Endothelial cell of umbilical vein (primary cell): ENCODE measurements around the gene AUTS2. TPM values are rescaled to one million over a fixed set of nuclear protein-coding genes. Genes with fewer than 3 reads are reported as not detected.

Source experiments
- BruUV-seq: library from RNA; stranded (reverse); fragments of 400-500 nt; replicated peaks from 2 replicates; lab custom pipeline; 2021; lab: Mats Ljungman, UMichigan
- CTCF ChIA-PET: fragments of 300-600, 350-600 bp; sonication (Branson Sonifier 250); formaldehyde crosslinking; loops from one replicate; lab custom pipeline; 2021; ENCODE audit warnings: antibody characterized with exemption, inconsistent platforms; lab: Charles Lee
- POLR2A ChIA-PET: fragments of 300-600, 350-600 bp; sonication (Branson Sonifier 250); formaldehyde crosslinking; loops from one replicate; lab custom pipeline; 2021; ENCODE audit warnings: antibody characterized with exemption, inconsistent platforms; lab: Charles Lee
- DNase-seq: peaks from one replicate; pipeline ENCODE4 v3.0.0-alpha.2; 2011; ENCODE audit warnings: low read depth, low spot score
- FAIRE-seq: peaks from 2 replicates; lab custom pipeline; 2011; peaks lifted over from hg19 to GRCh38; lab: Jason Lieb, UNC
- H2AFZ ChIP-seq: 2 replicates; pipeline ENCODE4 v1.6.0; 2012; ENCODE audit warnings: low read depth, low read length, control low read depth, inconsistent platforms
- H3K27ac ChIP-seq: 2 replicates; pipeline ENCODE4 v1.5.1; 2011; ENCODE audit warnings: low read depth, mild to moderate bottlenecking, control low read depth, low read length, moderate library complexity; ENCODE audit not compliant: insufficient read depth
- H3K27me3 ChIP-seq, 2 experiments: 2 replicates each; pipeline versions ENCODE4 v1.6.0 to v1.6.1; 2011; ENCODE audit warnings: low read length in 2 of 2, mixed read lengths in 1 of 2; ENCODE audit not compliant: control insufficient read depth in 2 of 2, insufficient read depth in 2 of 2
- H3K36me3 ChIP-seq, 2 experiments: 2 replicates in 1 of 2; 3 replicates in 1 of 2; pipeline ENCODE4 v1.5.1; 2011; ENCODE audit warnings: low read length in 2 of 2, mild to moderate bottlenecking in 1 of 2, moderate library complexity in 1 of 2; ENCODE audit not compliant: control insufficient read depth in 2 of 2, insufficient read depth in 2 of 2; ENCODE audit errors: extremely low read depth in 1 of 2
- H3K4me1 ChIP-seq: 3 replicates; pipeline ENCODE4 v1.5.1; 2011; ENCODE audit warnings: mild to moderate bottlenecking, low read length; ENCODE audit not compliant: control insufficient read depth, insufficient read depth; ENCODE audit errors: extremely low read depth
- H3K4me2 ChIP-seq: 2 replicates; pipeline ENCODE4 v1.6.1; 2011; ENCODE audit warnings: low read length, control low read depth, mixed read lengths; ENCODE audit not compliant: insufficient read depth
- H3K4me3 ChIP-seq, 3 experiments: fragments of 200-600 bp in 1 of 3; sonication (generic), shearing (Covaris generic) in 1 of 3; replicated peaks in 1 of 3; 2 replicates each; pipeline ENCODE4 v1.5.1; 2011 to 2016; ENCODE audit warnings: control low read depth in 3 of 3, low read length in 3 of 3, mild to moderate bottlenecking in 2 of 3, inconsistent platforms in 1 of 3, low read depth in 1 of 3, moderate library complexity in 1 of 3; ENCODE audit not compliant: insufficient read depth in 1 of 3
- H3K79me2 ChIP-seq: 2 replicates; pipeline ENCODE4 v1.6.0; 2012; ENCODE audit warnings: low read length, inconsistent platforms; ENCODE audit not compliant: control insufficient read depth, insufficient read depth
- H3K9ac ChIP-seq: replicated peaks from 2 replicates; pipeline ENCODE3; 2011; ENCODE audit warnings: low read length, control low read depth; ENCODE audit not compliant: insufficient read depth; ENCODE audit errors: extremely low read depth
- H3K9me1 ChIP-seq: replicated peaks from 3 replicates; pipeline ENCODE4 v1.6.0; 2011; ENCODE audit warnings: mild to moderate bottlenecking, low read length; ENCODE audit not compliant: control insufficient read depth, insufficient read depth; ENCODE audit errors: extremely low read depth
- H3K9me3 ChIP-seq: replicated peaks from 2 replicates; pipeline ENCODE4 v1.5.1; 2012; ENCODE audit warnings: low read length, inconsistent platforms; ENCODE audit not compliant: control insufficient read depth, insufficient read depth
- H4K20me1 ChIP-seq: replicated peaks from 2 replicates; pipeline ENCODE3; 2011; ENCODE audit warnings: mild to moderate bottlenecking, low read length; ENCODE audit not compliant: control insufficient read depth, insufficient read depth; ENCODE audit errors: extremely low read depth
- EZH2 ChIP-seq: IDR thresholded peaks from 2 replicates; pipeline ENCODE4 v1.6.1; 2012; ENCODE audit warnings: borderline replicate concordance, low read depth, mild to moderate bottlenecking, moderate library complexity, low read length, inconsistent platforms; ENCODE audit not compliant: severe bottlenecking
- FOS ChIP-seq: IDR thresholded peaks from 2 replicates; pipeline ENCODE4 v1.6.1; 2011; ENCODE audit warnings: mild to moderate bottlenecking, low read length, moderate library complexity, borderline replicate concordance; ENCODE audit not compliant: insufficient read depth
- GATA2 ChIP-seq: IDR thresholded peaks from 2 replicates; pipeline ENCODE4 v1.7.0; 2011; ENCODE audit warnings: low read depth, mild to moderate bottlenecking, moderate library complexity, mixed read lengths, low read length; ENCODE audit not compliant: insufficient read length, insufficient read depth
- JUN ChIP-seq: IDR thresholded peaks from 2 replicates; pipeline ENCODE4 v1.6.1; 2011; ENCODE audit warnings: borderline replicate concordance, low read depth; ENCODE audit not compliant: insufficient read length, insufficient read depth
- MAX ChIP-seq: IDR thresholded peaks from 2 replicates; pipeline ENCODE4 v1.6.1; 2011; ENCODE audit not compliant: insufficient read depth, insufficient read length
- MYC ChIP-seq: IDR thresholded peaks from one replicate; pipeline ENCODE4 v1.6.1; 2011; ENCODE audit warnings: mild to moderate bottlenecking, low read depth, low read length
- POLR2A ChIP-seq: IDR thresholded peaks from 2 replicates; pipeline ENCODE4 v1.6.1; 2012; ENCODE audit warnings: low read depth, mild to moderate bottlenecking, control low read depth, low read length
- POLR2AphosphoS5 ChIP-seq: IDR thresholded peaks from 2 replicates; pipeline ENCODE4 v1.6.1; 2012; ENCODE audit warnings: low read depth, mild to moderate bottlenecking, control low read depth, low read length, moderate library complexity; ENCODE audit not compliant: insufficient read depth
- dilution Hi-C: fragments of 300-500 bp; cut with MboI; formaldehyde crosslinking; loops from one replicate; pipeline ENCODE4 v1.15.0; 2019; ENCODE audit warnings: low sequenced_read_pairs; ENCODE audit not compliant: extremely low pct_ligation_motif_present
- intact Hi-C: fragments of 100-400 bp; cut with micrococcal nuclease; formaldehyde crosslinking; loops from one replicate; pipeline ENCODE4 v1.10.0; 2022
- polyA plus RNA-seq, 4 experiments: library from polyadenylated mRNA; depleted of rRNA in 3 of 4; stranded (reverse) in 3 of 4; unstranded in 1 of 4; fragments of >200 nt; gene quantifications; 2 replicates each; pipeline versions ENCODE4 v1.2.1 to v1.2.3, GENCODE V29; 2011 to 2012; ENCODE audit warnings: missing spikeins in 1 of 4
- total RNA-seq: library from RNA; stranded (reverse); gene quantifications from 2 replicates; pipeline ENCODE4 v1.2.3, GENCODE V29; 2021
- TF ChIP-seq, protein P1 (sequence below), 2 donors: IDR thresholded peaks; 1 replicate in 1 of 2; 2 replicates in 1 of 2; pipeline ENCODE4 v1.5.1; 2011; ENCODE audit warnings: low read length in 2 of 2, mild to moderate bottlenecking in 2 of 2, moderate library complexity in 2 of 2, control low read depth in 1 of 2, inconsistent platforms in 1 of 2, low read depth in 1 of 2; ENCODE audit not compliant: insufficient read depth in 1 of 2; ENCODE audit errors: extremely low read depth in 1 of 2

AUTS2 gene
- total and polyA plus RNA-seq, 2 donors (not counting 3 experiments of a cell fraction or from before 2014, with no cell fraction given): 0.59 to 8.0 TPM

- ChIA-PET POLR2A (no interaction called here), CTCF (no interaction called here)
- no peak overlapping the region for H3K9ac ChIP-seq
- dilution Hi-C loops: no loop called here
- no peak for FAIRE-seq
- H4K20me1 ChIP-seq: no peaks in the 10 kb centered on the region
- no peaks in the 10 kb centered on the region for H3K27me3 ChIP-seq
- TF ChIP-seq POLR2A: no peak
- TF ChIP-seq JUN: no peak
- no peak for TF ChIP-seq EZH2
- no peak for TF ChIP-seq GATA2
- TF ChIP-seq MYC: no peak
- TF ChIP-seq POLR2AphosphoS5: no peak
- TF ChIP-seq, protein P1, sequence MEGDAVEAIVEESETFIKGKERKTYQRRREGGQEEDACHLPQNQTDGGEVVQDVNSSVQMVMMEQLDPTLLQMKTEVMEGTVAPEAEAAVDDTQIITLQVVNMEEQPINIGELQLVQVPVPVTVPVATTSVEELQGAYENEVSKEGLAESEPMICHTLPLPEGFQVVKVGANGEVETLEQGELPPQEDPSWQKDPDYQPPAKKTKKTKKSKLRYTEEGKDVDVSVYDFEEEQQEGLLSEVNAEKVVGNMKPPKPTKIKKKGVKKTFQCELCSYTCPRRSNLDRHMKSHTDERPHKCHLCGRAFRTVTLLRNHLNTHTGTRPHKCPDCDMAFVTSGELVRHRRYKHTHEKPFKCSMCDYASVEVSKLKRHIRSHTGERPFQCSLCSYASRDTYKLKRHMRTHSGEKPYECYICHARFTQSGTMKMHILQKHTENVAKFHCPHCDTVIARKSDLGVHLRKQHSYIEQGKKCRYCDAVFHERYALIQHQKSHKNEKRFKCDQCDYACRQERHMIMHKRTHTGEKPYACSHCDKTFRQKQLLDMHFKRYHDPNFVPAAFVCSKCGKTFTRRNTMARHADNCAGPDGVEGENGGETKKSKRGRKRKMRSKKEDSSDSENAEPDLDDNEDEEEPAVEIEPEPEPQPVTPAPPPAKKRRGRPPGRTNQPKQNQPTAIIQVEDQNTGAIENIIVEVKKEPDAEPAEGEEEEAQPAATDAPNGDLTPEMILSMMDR (IDR thresholded peaks at IDR 0.05; ENCODE audit: extremely low read depth in 1 of 2, insufficient read depth in 1 of 2, low read depth in 1 of 2, low read length in 2 of 2): no peak
- no peak for TF ChIP-seq FOS
- no peak for TF ChIP-seq MAX
- H3K9me1 ChIP-seq: no peaks in the 10 kb centered on the region
- no peak overlapping the region for H3K4me2 ChIP-seq
- no peaks in the 10 kb centered on the region for H3K36me3 ChIP-seq
- H3K27ac ChIP-seq: no peak overlapping the region
- H3K9me3 ChIP-seq: no peaks in the 10 kb centered on the region
- H3K79me2 ChIP-seq: no peaks in the 10 kb centered on the region
- no peak overlapping the region for H3K4me3 ChIP-seq
- BruUV-seq: no TSS peak
- intact Hi-C loops: no loop called here
- H2AFZ ChIP-seq: no peak overlapping the region
- no peaks in the 10 kb centered on the region for H3K4me1 ChIP-seq
- DNase-seq: no peak
These were observed 299.9 kb downstream of the AUTS2 start for GRCh38 chr7:69898189-69898588.
